GM21529 (cell line): ENCODE results near the gene PYDC1.
"Not testable (repeated sequence)": the region's sequence is repeated elsewhere in the genome, so short reads cannot be mapped to it uniquely, and the experiment has no call there.

Source experiments
- ATAC-seq: cut with Tn5 transposase; IDR thresholded peaks from one replicate; pipeline ENCODE4 v1.9.1; 2021; ENCODE audit not compliant: unreplicated experiment

The PYDC1 gene

DNA sequence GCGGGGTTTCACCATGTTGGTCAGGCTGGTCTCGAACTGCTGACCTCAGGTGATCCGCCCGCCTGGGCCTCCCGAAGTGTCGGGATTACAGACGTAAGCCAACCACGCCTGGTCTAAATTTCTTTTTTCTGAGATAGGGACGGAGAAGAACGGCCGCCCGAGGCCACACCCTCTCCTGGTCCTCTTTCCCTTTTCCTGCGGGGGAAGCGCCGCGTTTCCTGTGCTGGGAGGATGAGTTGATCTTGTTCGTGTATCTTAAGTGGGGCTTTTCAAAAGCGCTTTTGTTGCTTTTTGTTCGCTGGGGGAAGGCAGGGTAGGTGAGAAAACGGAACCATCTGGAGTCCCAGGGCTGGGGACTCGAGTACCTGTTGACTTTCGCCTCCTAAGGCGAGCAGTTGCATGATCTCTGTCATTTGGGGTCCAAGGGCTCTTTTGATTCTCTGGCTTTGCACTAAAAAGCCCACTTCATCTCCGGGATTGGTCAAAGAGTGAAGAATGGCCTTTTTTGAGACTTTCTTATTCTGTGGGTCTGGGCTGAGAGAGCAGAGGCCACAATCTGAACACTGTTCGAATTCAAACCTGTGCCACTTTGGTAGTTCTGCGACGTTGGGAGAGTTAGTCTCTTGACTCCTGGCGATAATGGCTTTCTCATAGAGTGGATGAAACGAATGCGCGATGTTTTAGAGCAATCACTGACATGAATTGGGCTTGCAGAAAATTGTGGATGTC lies 35.7 kb downstream of the PYDC1 start:
- no peak for ATAC-seq

DNA sequence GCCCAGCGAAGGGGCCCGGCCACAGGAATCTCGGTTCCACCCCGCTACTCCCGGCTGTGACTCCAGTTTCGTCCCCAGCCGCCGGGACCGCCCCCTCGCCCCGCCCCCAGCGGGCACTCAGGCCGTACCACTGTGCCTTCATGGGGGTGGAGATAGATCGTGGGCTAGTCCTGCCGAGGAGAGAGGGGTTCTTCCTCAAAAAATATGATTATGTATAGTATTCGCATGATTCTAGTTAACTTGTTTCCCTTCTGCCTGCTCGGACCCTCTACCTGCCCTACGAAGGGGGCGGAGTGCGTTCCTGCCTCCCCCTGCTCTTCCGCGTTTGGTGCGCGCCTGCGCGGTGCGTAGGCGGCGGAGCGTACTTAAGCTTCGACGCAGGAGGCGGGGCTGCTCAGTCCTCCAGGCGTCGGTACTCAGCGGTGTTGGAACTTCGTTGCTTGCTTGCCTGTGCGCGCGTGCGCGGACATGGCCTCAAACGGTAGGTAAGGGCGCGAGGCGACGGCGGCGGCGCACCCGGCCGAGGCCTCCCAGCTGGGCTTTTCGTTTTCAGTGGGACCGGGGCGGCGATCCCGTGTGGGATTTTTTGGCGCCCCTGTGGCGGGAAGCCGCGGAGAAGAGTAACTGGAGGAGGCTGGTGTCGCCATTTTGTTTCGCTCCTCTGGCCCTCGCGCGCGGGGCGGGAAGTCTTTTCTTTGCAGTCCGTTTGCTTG lies 37.0 kb downstream of the PYDC1 start, which contains the start of gene FUS:
FUS (plus strand) TSS at position 393 of the 713 bp plus-strand sequence; CDS start at position 469, 76 bp downstream.
- ATAC-seq, result peak; percentile 47

DNA sequence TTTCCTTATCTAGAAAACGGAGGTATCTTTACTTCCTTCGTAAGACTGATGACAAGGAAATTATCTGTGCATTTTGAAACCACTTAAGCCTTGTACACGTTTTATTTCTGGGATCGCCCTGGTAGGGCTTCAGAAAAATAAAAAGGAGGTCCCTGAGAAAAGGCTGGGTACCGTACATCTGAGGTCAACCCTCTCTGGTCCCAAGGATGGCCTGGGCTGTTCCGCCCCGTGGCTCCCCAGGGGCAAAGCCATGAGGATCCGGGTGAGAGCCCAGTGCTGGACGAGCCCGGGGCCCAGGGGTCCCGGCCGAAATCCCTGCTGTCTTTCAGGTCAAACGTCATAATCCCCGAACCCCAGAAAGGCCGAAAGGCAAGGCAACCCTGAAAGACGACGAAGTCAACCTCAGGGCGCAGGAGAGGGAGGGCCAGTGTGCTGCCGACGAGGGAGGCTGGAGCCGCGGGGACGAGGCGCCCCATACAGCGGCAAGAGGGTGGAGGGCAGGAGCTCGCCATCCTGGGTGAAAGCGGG lies 37.7 kb downstream of the PYDC1 start:
- peak; percentile 1 for ATAC-seq

DNA sequence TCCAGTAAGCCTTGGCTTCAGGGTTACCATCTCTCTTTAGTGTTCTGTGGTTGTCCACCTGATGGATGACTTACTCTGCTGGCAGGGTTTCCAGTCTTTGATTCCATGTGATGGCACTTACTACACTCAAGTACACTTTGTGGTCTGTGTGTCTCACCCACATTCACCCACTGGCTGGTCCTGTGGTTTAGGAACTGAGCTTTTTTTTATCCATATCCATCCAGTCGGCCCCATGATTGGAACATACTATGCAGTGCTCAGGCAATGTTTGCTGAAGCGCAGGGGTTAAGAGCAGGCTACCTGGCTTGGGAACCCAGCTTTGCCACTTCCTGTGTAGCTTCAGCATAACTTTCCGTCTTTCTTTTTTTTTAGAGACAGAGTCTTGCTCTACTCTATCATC lies 39.8 kb downstream of the PYDC1 start:
- no peak for ATAC-seq

DNA sequence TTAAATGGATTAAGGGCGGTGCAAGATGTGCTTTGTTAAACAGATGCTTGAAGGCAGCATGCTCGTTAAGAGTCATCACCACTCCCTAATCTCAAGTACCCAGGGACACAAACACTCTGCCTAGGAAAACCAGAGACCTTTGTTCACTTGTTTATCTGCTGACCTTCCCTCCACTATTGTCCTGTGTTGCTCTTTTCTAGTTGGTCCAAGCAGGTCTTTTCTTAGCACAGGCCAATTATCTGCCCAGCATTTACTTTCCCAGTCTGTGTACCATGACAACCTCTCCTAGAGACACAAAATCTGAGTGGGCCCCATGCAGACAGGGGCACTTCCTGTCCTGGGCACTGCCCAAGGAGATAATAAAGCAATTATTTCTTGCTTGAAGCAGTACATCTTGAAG lies 46.9 kb downstream of the PYDC1 start:
- ATAC-seq, result not testable (repeated sequence)

DNA sequence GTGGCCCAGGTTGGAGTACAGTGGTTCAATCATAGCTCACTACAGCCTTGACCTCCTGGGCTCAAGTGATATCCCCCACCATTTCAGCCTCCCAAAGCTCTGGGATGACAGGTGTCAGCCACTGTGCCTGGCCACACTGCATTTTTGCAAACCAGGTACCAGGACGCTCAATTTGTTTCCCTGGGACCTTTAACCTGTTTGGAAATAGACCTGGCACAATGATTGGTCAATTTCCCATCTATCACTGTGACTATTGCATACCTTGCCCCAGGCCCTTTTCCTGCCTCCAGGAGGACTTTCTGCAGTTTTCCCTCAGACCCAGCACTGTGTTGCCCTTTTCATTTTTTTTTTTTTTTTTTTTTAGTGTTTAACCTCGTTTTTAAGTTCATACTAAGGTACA lies 48.1 kb downstream of the PYDC1 start:
- ATAC-seq, result no peak

DNA sequence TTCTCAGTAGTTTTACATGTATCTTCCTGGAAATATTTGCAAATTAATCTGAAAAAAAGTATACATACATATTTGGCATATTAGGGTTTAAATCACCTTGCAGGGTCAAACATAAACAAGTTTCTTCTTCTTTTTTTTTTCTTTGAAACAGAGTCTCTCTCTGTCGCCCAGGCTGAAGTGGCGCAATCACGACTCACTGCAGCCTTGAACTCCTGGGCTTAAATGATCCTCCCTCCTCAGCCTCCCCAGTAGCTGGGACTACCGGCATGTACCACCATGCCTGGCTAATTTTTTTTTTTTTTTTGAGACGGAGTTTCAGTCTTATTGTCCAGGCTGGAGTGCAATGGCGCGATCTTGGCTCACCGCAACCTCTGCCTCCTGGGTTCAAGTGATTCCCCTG lies 49.6 kb downstream of the PYDC1 start:
- no peak for ATAC-seq
